ENCODE results near the gene RNASE12. TPM values are rescaled to one million over a fixed set of nuclear protein-coding genes. Genes with fewer than 3 reads are reported as not detected.
"Not testable (repeated sequence)": the region's sequence is repeated elsewhere in the genome, so short reads cannot be mapped to it uniquely, and the experiment has no call there.

RNASE12 gene
- total RNA-seq, 1 experiment from 2014 or later: not detected

DNA sequence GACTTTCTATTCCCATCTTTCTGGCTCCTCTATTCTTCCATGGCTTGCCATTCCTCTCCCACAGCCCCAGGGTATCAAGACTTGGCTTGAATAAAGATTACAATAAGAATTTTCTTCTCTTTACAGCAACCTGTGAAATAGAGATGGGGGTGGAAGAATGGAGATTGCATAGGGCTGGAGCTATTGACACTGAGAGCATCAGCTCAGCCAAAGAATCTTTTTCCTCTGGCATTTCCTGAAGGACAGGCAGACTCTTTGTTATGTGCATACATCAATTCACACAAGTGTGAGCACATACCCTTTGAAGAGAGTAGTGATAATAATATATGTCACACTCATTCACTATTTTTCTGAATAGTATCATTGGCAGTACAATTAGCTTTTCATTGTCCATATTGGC lies 8.0 kb downstream of the RNASE12 start:
- DNase-seq (ENCODE audit: low spot score): no peak

DNA sequence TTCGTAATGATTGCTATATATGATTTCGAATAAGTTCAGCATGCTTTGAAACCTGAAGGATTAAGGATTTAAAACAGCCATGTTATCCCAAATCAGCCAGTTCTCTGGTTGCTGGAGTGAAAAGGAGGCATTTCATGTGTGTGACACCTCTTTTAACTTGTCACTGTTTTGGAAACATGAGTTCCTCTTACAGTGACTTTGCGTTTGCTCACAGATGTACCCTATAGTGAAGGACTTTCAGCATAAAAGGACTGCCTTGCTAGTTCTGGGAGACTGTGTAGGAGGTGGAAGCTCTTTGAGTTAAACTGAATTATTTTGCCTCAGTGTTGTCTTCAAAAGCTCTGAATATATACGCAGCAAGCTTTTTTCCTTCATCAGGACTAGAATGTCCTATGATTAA lies 10.9 kb downstream of the RNASE12 start:
- no peak for DNase-seq (ENCODE audit: low spot score)

DNA sequence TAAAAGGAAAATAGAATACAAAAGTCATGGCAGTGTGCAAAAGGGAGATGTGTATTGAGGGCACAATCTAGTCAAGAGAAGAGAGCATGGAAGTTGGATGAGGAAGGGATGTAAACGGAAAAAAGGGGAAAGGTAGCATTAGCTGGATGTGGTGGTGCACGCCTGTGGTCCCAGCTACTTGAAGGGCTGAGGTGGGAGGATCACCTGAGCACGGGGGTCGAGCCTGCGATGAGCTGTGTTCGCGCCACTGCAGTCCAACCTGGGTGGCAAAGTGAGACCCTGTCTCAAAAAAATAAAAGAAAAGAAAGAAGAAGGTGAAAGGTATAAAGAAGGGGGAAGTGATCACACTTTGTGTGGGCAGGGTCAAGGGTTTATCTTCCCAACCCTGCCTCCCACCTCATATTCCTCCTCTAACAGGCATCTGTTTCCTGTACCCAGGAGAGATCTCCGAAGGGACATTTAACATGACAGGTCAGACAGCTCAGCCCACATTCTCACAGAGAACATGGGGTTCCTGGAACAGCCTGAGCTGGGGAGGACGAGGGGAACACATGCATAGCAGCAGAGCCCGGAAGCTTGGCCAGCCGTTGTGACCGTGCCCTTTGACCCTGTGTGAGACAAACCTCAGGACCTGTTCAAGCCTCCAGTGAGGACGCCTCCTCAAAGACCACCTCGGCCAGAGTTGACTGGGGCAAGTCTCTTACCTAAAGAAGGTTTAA lies 12.2 kb downstream of the RNASE12 start:
- DNase-seq (ENCODE audit: low spot score): no peak

DNA sequence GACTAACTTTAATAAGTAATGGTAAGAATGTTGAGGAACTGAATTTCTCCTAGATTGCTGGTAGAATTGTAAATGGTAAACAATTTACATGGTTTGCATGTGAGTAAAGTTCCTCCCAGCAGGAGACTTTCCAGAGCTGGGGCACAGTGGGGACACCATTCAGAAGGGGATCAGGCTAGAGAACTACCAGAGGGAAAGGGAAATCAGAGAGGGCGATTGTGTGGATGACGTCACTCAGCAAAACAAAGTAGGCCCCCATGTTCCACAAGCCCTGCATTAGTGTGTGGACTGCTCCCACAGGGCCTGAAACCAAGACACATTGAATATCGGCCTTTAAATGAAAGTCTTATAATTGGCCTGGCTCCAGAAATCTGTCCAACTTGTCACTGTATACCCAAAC lies 12.9 kb downstream of the RNASE12 start:
- DNase-seq (ENCODE audit: low spot score): no peak

DNA sequence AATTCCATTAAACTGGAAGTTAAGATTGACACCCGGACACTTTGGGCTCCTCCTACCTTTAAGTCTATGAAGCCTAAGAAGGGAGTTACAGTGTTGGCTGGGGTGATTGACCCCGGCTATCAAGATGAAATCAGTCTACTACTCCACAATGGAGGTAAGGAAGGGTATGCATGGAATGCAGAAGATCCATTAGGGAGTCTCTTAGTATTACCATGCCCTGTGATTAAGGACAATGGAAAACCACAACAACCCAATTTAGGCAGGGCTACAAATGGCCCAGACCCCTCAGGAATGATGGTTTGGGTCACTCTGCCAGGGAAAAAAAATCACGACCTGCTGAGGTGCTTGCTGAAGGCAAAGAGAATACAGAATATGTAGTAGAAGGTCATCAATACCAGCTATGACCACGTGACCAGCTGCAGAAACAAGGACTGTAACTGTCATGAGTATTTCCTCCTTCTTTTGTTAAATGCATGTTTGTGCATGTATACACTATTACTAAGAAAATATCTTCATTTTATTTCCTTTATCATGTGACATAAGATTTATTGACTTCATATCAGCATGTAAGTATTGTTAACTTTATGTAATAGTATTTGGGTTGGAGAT lies 18.7 kb downstream of the RNASE12 start:
- DNase-seq (ENCODE audit: low spot score): not testable (repeated sequence)

DNA sequence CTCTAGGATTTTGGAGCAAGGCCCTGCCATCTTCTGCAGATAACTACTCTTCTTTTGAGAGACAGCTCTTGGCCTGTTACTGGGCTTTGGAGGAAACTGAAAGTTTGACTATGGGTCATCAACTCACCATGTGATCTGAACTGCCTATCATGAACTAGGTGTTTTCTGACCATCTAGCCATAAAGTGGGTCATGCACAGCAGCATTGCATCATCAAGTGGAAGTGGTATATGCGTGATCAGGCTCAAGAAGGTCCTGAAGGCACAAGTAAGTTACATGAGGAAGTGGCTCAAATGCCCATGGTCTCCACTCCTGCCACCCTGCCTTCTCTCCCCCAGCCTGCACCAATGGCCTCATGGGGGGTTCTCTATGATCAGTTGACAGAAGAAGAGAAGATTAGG lies 20.5 kb downstream of the RNASE12 start:
- not testable (repeated sequence) for DNase-seq (ENCODE audit: low spot score)

DNA sequence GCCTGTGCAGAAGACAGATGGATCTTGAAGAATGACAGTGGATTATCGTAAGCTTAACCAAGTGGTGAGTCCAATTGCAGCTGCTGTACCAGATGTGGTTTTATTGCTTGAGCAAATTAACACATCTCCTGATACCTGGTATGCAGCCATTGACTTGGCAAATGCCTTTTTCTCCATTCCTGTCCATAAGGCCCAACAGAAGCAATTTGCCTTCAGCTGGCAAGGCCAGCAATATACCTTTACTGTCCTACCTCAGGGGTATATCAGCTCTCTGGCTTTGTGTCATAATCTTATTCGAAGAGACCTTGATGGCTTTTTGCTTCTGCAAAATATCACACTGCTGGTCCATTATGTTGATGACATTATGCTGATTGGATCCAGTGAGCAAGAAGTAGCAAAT lies 21.3 kb downstream of the RNASE12 start:
- not testable (repeated sequence) for DNase-seq (ENCODE audit: low spot score)

DNA sequence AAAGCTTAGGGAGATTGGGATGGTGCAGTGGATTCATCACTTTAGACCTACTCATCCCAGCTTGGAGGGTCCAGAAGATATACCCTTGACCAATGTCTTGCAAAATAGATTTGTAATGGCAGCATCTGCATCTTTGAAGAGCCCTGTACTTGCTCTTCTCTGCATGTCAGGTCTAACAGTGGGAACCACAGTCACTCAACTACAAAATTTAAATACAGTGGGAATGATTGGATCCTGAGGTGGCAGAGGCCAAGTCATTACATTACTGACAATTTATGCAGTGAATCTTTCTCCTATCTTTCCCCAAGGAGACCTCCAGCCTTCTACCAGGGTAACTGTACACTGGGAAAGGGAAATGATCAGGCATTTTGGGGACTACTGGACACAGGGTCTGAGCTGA lies 22.1 kb downstream of the RNASE12 start:
- no peak for DNase-seq (ENCODE audit: low spot score)

DNA sequence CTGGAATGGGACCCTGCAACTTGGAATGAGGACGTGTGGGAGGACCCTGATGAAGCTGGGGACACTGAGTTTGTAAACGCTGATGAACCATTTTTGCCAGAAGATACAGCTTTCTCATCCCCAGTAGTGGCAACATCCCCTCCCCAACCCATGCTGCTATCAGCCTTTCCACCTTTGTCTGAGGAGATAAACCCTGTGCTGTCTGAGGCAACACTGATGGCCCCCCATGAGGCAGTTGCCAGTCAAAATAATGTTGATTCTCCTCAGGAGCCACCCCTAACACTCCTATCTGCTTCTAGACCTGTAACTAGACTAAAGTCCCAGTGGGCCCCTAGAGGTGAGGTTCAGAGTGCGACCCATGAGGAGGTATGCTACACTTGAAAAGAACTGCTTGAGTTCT lies 22.8 kb downstream of the RNASE12 start:
- DNase-seq (ENCODE audit: low spot score): no peak

DNA sequence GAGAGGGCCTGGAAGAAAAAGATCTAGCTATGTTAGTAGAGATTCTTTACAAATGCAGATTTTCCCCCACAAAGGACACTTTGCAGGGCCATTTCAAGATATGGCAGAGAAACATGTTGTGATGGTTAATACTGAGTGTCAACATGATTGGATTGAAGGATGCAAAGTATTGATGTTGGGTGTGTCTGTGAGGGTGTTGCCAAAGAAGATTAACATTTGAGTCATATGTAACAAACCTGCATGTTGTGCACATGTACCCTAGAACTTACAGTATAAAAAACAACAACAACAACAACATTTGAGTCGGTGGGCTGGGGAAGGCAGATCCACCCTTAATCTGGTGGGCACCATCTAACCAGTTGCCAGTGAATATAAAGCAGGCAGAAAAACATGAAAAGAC lies 24.0 kb downstream of the RNASE12 start:
- not testable (repeated sequence) for DNase-seq (ENCODE audit: low spot score)

DNA sequence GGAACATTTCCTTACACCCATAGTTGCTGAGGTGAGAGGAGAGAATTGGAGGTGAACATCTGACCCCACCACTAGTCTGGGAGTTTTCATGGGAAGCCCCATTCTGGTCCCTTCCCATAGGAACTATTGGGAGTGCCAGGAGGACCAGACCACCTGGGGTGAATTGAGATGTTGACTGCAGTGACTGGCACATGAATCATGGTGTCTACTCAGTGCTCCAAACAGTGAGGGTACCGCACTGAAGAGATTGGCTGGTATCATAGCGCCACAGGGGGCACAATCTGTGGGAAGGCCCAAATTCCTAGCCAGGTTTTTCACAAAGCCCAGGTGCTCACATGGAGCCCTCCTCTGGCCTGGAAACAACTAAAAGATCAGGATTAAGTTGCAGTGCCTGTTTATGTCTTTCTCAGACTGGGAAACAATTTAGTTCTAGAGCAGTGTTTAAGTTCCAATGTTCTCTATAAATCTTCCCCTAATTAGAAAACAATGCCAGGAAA lies 26.6 kb downstream of the RNASE12 start:
- DNase-seq (ENCODE audit: low spot score): no peak

DNA sequence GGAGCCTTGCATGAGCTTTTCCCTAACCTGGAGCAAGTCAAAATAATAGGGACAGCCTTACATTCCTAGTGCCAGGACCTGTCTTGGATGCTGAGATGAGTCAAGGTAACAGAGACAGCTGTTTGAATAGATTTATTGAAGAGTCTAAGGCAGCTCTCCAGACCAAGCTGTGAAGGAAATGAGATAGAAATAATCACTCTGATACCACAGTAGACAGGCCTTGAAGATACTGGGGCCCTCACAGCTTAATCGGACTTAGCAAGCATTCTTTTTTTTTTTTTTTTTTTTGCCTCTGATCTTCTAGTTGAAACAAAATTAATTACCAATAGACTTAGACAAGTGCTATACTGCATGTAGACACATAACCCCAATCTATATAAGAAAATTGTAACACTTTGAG lies 27.2 kb downstream of the RNASE12 start:
- DNase-seq (ENCODE audit: low spot score): no peak

DNA sequence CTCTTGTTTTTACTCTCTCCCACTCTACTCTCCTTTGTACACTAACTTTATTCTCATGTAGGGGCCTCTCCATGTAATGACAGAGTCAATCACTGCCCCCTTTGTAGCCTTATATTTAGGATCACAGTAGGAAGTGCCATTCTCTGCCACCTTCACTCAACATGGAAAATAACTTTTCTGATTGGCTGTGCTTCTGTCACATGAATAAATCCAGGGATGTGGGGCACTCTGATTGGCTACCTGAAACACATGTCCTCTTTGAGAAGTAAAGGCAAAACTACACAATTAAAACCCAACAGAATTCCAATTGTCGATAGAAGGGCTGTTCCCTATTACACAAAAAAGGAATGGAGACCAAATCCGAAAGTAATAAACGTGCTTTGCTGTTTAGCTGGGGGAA lies 30.2 kb downstream of the RNASE12 start, which contains the start of gene RNASE9:
TSS of gene RNASE9 (minus strand) at position 87 of the 400 bp plus-strand sequence.
- DNase-seq (ENCODE audit: low spot score): no peak

DNA sequence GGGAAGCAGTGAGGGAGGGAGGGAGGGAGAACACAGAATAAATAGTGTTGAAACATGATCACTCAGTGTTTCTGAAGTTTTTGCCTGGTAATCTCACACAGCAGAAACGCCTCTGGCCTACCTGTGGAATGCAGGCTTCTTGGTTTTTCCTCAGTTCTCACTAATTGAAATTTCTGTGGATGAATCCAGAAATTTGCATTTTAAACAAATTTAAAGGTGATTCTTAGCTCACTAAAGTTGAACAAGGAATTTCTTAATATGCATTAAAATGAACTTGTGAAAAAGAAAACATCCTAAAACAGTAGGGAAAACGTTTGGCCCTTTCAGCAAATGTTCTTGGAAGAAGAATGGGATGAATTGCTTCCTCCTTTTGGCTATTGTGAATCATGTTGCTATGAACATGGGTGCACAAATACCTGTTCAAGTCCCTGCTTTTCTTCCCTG lies 31.7 kb downstream of the RNASE12 start:
- DNase-seq (ENCODE audit: low spot score): no peak

DNA sequence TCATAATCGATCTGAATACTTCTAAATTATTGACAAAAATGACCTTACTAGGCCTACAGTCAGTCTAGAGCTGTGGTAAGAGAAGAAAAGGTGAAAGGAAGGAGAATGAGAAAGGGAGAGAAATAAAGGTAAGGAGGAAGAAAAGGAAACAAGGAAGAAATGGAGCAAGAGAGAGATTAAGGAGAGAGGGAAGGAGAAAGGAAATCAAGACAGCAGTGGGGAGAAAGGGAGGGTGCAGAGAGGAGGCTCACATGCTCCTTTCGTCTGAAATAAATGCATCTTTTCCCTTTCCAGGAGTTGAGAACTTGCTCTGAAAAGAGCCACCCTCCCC lies 34.0 kb downstream of the RNASE12 start:
- no peak for DNase-seq (ENCODE audit: low spot score)

DNA sequence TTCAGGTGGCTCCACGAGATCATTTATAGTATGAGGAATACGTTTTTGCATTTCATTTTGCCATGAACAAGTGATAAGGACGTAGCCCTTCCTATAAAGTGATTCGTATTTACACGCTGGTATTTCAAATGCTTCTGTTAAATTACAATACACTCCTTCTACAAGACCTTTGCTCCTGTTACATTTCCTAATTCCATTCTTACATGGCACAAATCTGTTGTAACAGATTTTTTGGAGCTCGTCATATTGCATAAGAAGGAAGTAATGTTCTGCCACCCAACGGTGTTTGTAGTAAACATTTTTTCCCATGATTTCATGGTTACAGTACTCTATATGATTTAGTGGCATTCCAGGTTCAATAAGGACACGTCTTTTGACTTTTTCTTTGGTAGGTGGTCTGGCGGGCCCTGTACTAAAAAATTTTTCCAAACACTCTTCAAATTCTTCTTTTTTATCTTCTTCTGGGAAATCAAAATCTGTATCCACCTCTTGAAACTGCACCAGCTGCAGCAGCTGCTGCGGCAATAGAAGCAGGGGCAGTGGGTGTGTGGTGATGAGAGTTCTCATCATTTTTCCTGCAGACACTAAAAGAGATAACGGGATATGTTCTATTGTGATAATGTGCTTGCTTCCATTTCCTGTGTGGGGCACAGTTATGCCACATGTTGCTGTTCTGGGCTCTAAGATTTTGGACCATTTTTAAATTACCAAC lies 34.5 kb downstream of the RNASE12 start:
- no peak for DNase-seq (ENCODE audit: low spot score)

DNA sequence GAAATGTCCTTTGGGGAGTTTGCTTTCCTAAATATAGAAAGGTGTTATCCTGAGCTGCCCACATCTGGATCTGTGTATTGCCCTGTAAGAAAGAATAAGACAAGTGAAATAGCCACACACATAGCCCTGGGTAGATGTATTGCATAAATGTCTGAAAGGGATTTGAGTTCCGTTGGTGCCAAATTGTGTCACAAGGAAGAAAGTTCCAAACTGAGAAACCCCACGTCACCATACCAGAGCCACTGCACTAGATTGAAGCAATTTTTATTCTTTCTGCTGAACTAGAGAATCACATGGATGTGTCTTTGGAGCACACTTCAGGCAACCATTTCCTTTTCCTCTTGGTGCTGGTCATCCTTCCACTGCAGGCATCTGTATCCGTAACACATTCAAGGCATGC lies 35.3 kb downstream of the RNASE12 start:
- no peak for DNase-seq (ENCODE audit: low spot score)

DNA sequence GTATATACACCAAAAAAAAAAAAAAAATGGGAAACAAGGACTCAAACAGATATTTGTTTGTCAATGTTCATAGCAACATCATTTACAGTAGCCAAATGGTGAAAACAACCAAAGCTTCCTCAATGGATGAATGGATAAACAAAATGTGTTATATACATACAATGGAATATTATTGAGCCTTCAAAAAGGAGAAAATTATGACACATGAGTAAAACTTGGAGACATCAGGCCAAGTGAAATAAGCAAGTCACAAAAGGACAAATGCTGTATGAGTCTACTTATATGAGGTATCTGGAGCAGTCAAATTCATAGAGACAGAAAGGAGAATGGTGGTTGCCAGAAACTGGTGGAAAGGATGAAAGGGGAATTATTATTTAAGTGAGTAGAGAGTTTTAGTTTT lies 38.2 kb downstream of the RNASE12 start:
- no peak for DNase-seq (ENCODE audit: low spot score)

DNA sequence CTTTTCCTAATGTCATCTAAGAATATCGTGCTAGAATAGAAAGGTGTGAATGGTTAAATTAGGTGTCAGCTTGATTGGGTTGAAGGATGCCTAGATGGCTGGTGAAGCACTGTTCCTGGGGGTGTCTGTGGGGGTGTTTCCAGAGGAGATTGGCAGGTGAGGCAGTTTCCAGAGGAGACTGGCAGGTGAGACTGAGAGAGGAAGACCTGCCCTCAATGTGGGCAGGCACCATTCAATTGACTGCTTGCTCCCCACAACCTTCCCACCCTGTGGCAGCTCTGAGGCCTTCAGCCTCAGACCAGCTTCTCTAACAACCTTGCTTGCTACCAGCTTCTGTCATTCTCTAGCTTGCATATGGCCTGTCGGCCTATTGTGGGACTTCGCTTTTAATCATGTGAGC lies 39.6 kb downstream of the RNASE12 start:
- DNase-seq (ENCODE audit: low spot score): no peak

DNA sequence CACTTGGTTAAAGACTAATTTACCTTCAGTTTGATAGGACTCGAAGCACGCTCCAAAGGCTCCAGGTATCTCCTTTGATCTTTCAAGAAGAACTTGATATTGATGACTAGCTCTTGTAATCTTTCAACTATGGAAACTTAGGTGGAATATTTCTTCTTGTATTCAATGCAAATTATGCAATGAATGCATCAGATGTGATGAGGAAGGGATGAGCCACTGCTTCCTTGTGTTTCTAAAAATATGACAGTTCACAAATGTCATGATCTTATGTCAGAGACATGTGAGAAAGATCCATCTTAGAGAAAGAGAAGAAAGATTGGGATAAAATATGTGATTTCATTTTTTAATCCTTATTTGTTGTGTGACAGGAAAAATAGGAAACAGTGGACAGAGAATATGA lies 40.2 kb downstream of the RNASE12 start:
- no peak for DNase-seq (ENCODE audit: low spot score)

DNA sequence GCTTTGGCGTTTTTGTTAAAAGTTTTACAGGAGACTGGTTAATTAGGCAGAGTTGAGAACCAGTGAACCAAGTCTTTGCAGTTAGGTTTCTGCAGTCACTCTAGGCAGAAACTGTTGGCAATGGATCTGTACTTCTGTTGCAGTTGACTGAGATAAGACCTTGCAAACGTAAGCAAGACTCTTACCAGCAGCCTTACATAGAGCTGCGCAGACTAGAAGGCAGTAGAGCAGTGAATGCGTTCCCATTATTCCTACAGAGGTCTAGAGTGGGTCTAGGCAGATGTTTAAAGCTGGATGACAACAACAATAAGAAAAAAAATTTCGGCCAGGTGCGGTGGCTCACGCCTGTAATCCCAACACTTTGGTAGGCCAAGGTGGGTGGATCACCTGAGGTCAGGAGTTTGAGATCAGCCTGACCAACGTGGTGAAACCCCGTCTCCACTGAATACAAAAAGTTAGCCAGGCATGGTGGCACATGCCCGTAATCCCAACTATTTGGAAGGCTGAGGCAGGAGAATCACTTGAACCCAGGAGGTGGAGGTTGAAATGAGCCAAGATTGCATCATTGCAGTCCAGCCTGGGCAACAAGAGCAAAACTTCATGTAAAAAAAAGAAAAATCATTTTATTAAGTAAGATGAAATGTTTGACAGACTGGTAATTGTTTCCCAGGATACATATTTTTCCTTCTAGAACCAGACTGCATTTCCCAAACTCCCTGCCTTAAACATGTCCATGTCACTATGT lies 42.6 kb downstream of the RNASE12 start:
- DNase-seq (ENCODE audit: low spot score): no peak

DNA sequence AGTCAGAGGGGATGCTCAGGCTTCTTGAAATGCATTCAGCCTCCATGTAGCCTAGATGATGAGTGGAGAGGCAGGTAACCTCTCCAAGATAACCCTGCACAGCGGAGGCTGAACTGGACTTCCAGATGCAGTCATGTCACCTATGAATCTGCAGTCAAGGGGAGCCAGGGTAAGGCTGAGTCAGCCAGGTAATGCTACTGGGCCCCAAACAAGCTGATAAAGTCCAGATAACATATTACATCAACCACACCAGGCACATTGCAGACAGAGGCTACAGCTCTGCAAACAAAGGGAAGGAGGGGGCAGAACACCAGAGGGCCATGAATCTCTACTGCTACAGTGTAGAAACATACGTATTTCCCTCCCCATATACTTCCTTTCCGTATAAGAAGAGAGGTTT lies 44.3 kb downstream of the RNASE12 start:
- DNase-seq (ENCODE audit: low spot score): no peak

Measured in A172 (cell line).